Measurements from ENCODE around the gene CNOT9. TPM values are rescaled to one million over a fixed set of nuclear protein-coding genes. Genes with fewer than 3 reads are reported as not detected.
"Not testable (repeated sequence)": the region's sequence is repeated elsewhere in the genome, so short reads cannot be mapped to it uniquely, and the experiment has no call there.

CNOT9 gene
- total RNA-seq, 1 donor from 2014 or later, result 46.4 TPM

GRCh38 chr2:218536804-218537494 is 31.7 kb upstream of the CNOT9 start:
- Histone ChIP-seq H3K27ac (no peak overlapping the region), H3K27me3 (no peaks in the 10 kb centered on the region), H3K4me1 (no peaks in the 10 kb centered on the region), H3K4me3 (no peak overlapping the region), H3K36me3 (peaks cover 0 to 67% of the 10 kb centered on the region in 2 donors), H3K9me3 (no peaks in the 10 kb centered on the region)
- DNase-seq (ENCODE audit: extremely low spot score in 2 of 2), result no peak
- TF ChIP-seq CTCF (IDR thresholded peaks at IDR 0.05), result no peak
- TF ChIP-seq POLR2A (IDR thresholded peaks at IDR 0.05), result no peak
- TF ChIP-seq POLR2AphosphoS5 (IDR thresholded peaks at IDR 0.05; ENCODE audit: insufficient read depth in 1 of 2, low read depth in 1 of 2), result no peak
- intact Hi-C loops (cut with DNase I), result no loop called here

- intact Hi-C loops (cut with DNase I), result no loop called here
- no peak for DNase-seq (ENCODE audit: extremely low spot score in 2 of 2)
- Histone ChIP-seq H3K9me3 (no peaks in the 10 kb centered on the region), H3K27me3 (no peaks in the 10 kb centered on the region), H3K4me3 (no peak overlapping the region), H3K4me1 (no peaks in the 10 kb centered on the region), H3K36me3 (peaks cover 0 to 75% of the 10 kb centered on the region in 2 donors), H3K27ac (no peak overlapping the region)
- TF ChIP-seq POLR2AphosphoS5 (IDR thresholded peaks at IDR 0.05; ENCODE audit: insufficient read depth in 1 of 2, low read depth in 1 of 2) (no peak), CTCF (IDR thresholded peaks at IDR 0.05) (no peak), POLR2A (IDR thresholded peaks at IDR 0.05) (no peak)
These were observed 28.6 kb upstream of the CNOT9 start for GRCh38 chr2:218540015-218540414.

GRCh38 chr2:218546012-218546411 is 22.6 kb upstream of the CNOT9 start:
- Histone ChIP-seq H3K27me3 (no peaks in the 10 kb centered on the region), H3K4me3 (no peak overlapping the region), H3K9me3 (no peaks in the 10 kb centered on the region), H3K36me3 (peaks cover 0 to 79% of the 10 kb centered on the region in 2 donors), H3K27ac (no peak overlapping the region), H3K4me1 (no peaks in the 10 kb centered on the region)
- TF ChIP-seq CTCF (IDR thresholded peaks at IDR 0.05), result no peak
- no peak for TF ChIP-seq POLR2AphosphoS5 (IDR thresholded peaks at IDR 0.05; ENCODE audit: insufficient read depth in 1 of 2, low read depth in 1 of 2)
- no peak for TF ChIP-seq POLR2A (IDR thresholded peaks at IDR 0.05)
- DNase-seq (ENCODE audit: extremely low spot score in 2 of 2), result no peak
- intact Hi-C loops (cut with DNase I), result no loop called here

GRCh38 chr2:218547511-218547910 is 21.1 kb upstream of the CNOT9 start:
- H3K4me1 ChIP-seq, result no peaks in the 10 kb centered on the region
- intact Hi-C loops (cut with DNase I), result no loop called here
- H3K27ac ChIP-seq, result no peak overlapping the region
- H3K9me3 ChIP-seq, result no peaks in the 10 kb centered on the region
- H3K27me3 ChIP-seq, result no peaks in the 10 kb centered on the region
- H3K4me3 ChIP-seq, result no peak overlapping the region
- no peak for TF ChIP-seq POLR2A (IDR thresholded peaks at IDR 0.05)
- peaks cover 8 to 77% of the 10 kb centered on the region in 2 donors for H3K36me3 ChIP-seq
- DNase-seq (ENCODE audit: extremely low spot score in 2 of 2), result no peak

GRCh38 chr2:218547978-218548377 is 20.7 kb upstream of the CNOT9 start:
- Histone ChIP-seq H3K9me3 (no peaks in the 10 kb centered on the region), H3K27ac (no peak overlapping the region), H3K27me3 (no peaks in the 10 kb centered on the region), H3K4me3 (no peak overlapping the region), H3K36me3 (peaks cover 8 to 79% of the 10 kb centered on the region in 2 donors), H3K4me1 (no peaks in the 10 kb centered on the region)
- no peak for DNase-seq (ENCODE audit: extremely low spot score in 2 of 2)
- intact Hi-C loops (cut with DNase I), result no loop called here
- no peak for TF ChIP-seq POLR2AphosphoS5 (IDR thresholded peaks at IDR 0.05; ENCODE audit: insufficient read depth in 1 of 2, low read depth in 1 of 2)
- TF ChIP-seq POLR2A (IDR thresholded peaks at IDR 0.05), result no peak
- TF ChIP-seq CTCF (IDR thresholded peaks at IDR 0.05), result no peak

- H3K9me3 ChIP-seq; intact Hi-C loops (cut with DNase I); DNase-seq (ENCODE audit: extremely low spot score in 2 of 2); H3K27ac ChIP-seq; H3K4me1 ChIP-seq; H3K4me3 ChIP-seq; H3K27me3 ChIP-seq: not testable (repeated sequence)
- H3K36me3 ChIP-seq, result peaks cover 8 to 62% of the 10 kb centered on the region in 2 donors
These were observed 14.4 kb upstream of the CNOT9 start for GRCh38 chr2:218554225-218554624.
